Endothelial cell of umbilical vein (primary cell): ENCODE results near the gene THSD7A. TPM values are rescaled to one million over a fixed set of nuclear protein-coding genes. Genes with fewer than 3 reads are reported as not detected.

Experiments used
- BruUV-seq: library from RNA; stranded (reverse); fragments of 400-500 nt; replicated peaks from 2 replicates; lab custom pipeline; 2021; lab: Mats Ljungman, UMichigan
- CTCF ChIA-PET: fragments of 300-600, 350-600 bp; sonication (Branson Sonifier 250); formaldehyde crosslinking; loops from one replicate; lab custom pipeline; 2021; ENCODE audit warnings: antibody characterized with exemption, inconsistent platforms; lab: Charles Lee
- POLR2A ChIA-PET: fragments of 300-600, 350-600 bp; sonication (Branson Sonifier 250); formaldehyde crosslinking; loops from one replicate; lab custom pipeline; 2021; ENCODE audit warnings: antibody characterized with exemption, inconsistent platforms; lab: Charles Lee
- DNase-seq: peaks from one replicate; pipeline ENCODE4 v3.0.0-alpha.2; 2011; ENCODE audit warnings: low read depth, low spot score
- FAIRE-seq: peaks from 2 replicates; lab custom pipeline; 2011; peaks lifted over from hg19 to GRCh38; lab: Jason Lieb, UNC
- H2AFZ ChIP-seq: 2 replicates; pipeline ENCODE4 v1.6.0; 2012; ENCODE audit warnings: low read depth, low read length, control low read depth, inconsistent platforms
- H3K27ac ChIP-seq: 2 replicates; pipeline ENCODE4 v1.5.1; 2011; ENCODE audit warnings: low read depth, mild to moderate bottlenecking, control low read depth, low read length, moderate library complexity; ENCODE audit not compliant: insufficient read depth
- H3K27me3 ChIP-seq, 2 experiments: 2 replicates each; pipeline versions ENCODE4 v1.6.0 to v1.6.1; 2011; ENCODE audit warnings: low read length in 2 of 2, mixed read lengths in 1 of 2; ENCODE audit not compliant: control insufficient read depth in 2 of 2, insufficient read depth in 2 of 2
- H3K36me3 ChIP-seq, 2 experiments: 2 replicates in 1 of 2; 3 replicates in 1 of 2; pipeline ENCODE4 v1.5.1; 2011; ENCODE audit warnings: low read length in 2 of 2, mild to moderate bottlenecking in 1 of 2, moderate library complexity in 1 of 2; ENCODE audit not compliant: control insufficient read depth in 2 of 2, insufficient read depth in 2 of 2; ENCODE audit errors: extremely low read depth in 1 of 2
- H3K4me1 ChIP-seq: 3 replicates; pipeline ENCODE4 v1.5.1; 2011; ENCODE audit warnings: mild to moderate bottlenecking, low read length; ENCODE audit not compliant: control insufficient read depth, insufficient read depth; ENCODE audit errors: extremely low read depth
- H3K4me2 ChIP-seq: 2 replicates; pipeline ENCODE4 v1.6.1; 2011; ENCODE audit warnings: low read length, control low read depth, mixed read lengths; ENCODE audit not compliant: insufficient read depth
- H3K4me3 ChIP-seq, 3 experiments: fragments of 200-600 bp in 1 of 3; sonication (generic), shearing (Covaris generic) in 1 of 3; replicated peaks in 1 of 3; 2 replicates each; pipeline ENCODE4 v1.5.1; 2011 to 2016; ENCODE audit warnings: control low read depth in 3 of 3, low read length in 3 of 3, mild to moderate bottlenecking in 2 of 3, inconsistent platforms in 1 of 3, low read depth in 1 of 3, moderate library complexity in 1 of 3; ENCODE audit not compliant: insufficient read depth in 1 of 3
- H3K79me2 ChIP-seq: 2 replicates; pipeline ENCODE4 v1.6.0; 2012; ENCODE audit warnings: low read length, inconsistent platforms; ENCODE audit not compliant: control insufficient read depth, insufficient read depth
- H3K9ac ChIP-seq: replicated peaks from 2 replicates; pipeline ENCODE3; 2011; ENCODE audit warnings: low read length, control low read depth; ENCODE audit not compliant: insufficient read depth; ENCODE audit errors: extremely low read depth
- H3K9me1 ChIP-seq: replicated peaks from 3 replicates; pipeline ENCODE4 v1.6.0; 2011; ENCODE audit warnings: mild to moderate bottlenecking, low read length; ENCODE audit not compliant: control insufficient read depth, insufficient read depth; ENCODE audit errors: extremely low read depth
- H3K9me3 ChIP-seq: replicated peaks from 2 replicates; pipeline ENCODE4 v1.5.1; 2012; ENCODE audit warnings: low read length, inconsistent platforms; ENCODE audit not compliant: control insufficient read depth, insufficient read depth
- H4K20me1 ChIP-seq: replicated peaks from 2 replicates; pipeline ENCODE3; 2011; ENCODE audit warnings: mild to moderate bottlenecking, low read length; ENCODE audit not compliant: control insufficient read depth, insufficient read depth; ENCODE audit errors: extremely low read depth
- CTCF ChIP-seq, 2 donors: IDR thresholded peaks; 1 replicate in 1 of 2; 2 replicates in 1 of 2; pipeline ENCODE4 v1.5.1; 2011; ENCODE audit warnings: low read length in 2 of 2, mild to moderate bottlenecking in 2 of 2, moderate library complexity in 2 of 2, control low read depth in 1 of 2, inconsistent platforms in 1 of 2, low read depth in 1 of 2; ENCODE audit not compliant: insufficient read depth in 1 of 2; ENCODE audit errors: extremely low read depth in 1 of 2
- EZH2 ChIP-seq: IDR thresholded peaks from 2 replicates; pipeline ENCODE4 v1.6.1; 2012; ENCODE audit warnings: borderline replicate concordance, low read depth, mild to moderate bottlenecking, moderate library complexity, low read length, inconsistent platforms; ENCODE audit not compliant: severe bottlenecking
- GATA2 ChIP-seq: IDR thresholded peaks from 2 replicates; pipeline ENCODE4 v1.7.0; 2011; ENCODE audit warnings: low read depth, mild to moderate bottlenecking, moderate library complexity, mixed read lengths, low read length; ENCODE audit not compliant: insufficient read length, insufficient read depth
- MAX ChIP-seq: IDR thresholded peaks from 2 replicates; pipeline ENCODE4 v1.6.1; 2011; ENCODE audit not compliant: insufficient read depth, insufficient read length
- MYC ChIP-seq: IDR thresholded peaks from one replicate; pipeline ENCODE4 v1.6.1; 2011; ENCODE audit warnings: mild to moderate bottlenecking, low read depth, low read length
- POLR2A ChIP-seq: IDR thresholded peaks from 2 replicates; pipeline ENCODE4 v1.6.1; 2012; ENCODE audit warnings: low read depth, mild to moderate bottlenecking, control low read depth, low read length
- POLR2AphosphoS5 ChIP-seq: IDR thresholded peaks from 2 replicates; pipeline ENCODE4 v1.6.1; 2012; ENCODE audit warnings: low read depth, mild to moderate bottlenecking, control low read depth, low read length, moderate library complexity; ENCODE audit not compliant: insufficient read depth
- dilution Hi-C: fragments of 300-500 bp; cut with MboI; formaldehyde crosslinking; loops from one replicate; pipeline ENCODE4 v1.15.0; 2019; ENCODE audit warnings: low sequenced_read_pairs; ENCODE audit not compliant: extremely low pct_ligation_motif_present
- intact Hi-C: fragments of 100-400 bp; cut with micrococcal nuclease; formaldehyde crosslinking; loops from one replicate; pipeline ENCODE4 v1.10.0; 2022
- polyA plus RNA-seq, 4 experiments: library from polyadenylated mRNA; depleted of rRNA in 3 of 4; stranded (reverse) in 3 of 4; unstranded in 1 of 4; fragments of >200 nt; gene quantifications; 2 replicates each; pipeline versions ENCODE4 v1.2.1 to v1.2.3, GENCODE V29; 2011 to 2012; ENCODE audit warnings: missing spikeins in 1 of 4
- total RNA-seq: library from RNA; stranded (reverse); gene quantifications from 2 replicates; pipeline ENCODE4 v1.2.3, GENCODE V29; 2021

The THSD7A gene
- total and polyA plus RNA-seq, 2 donors (not counting 3 experiments of a cell fraction or from before 2014, with no cell fraction given) = 3.3 to 12.7 TPM

- Histone ChIP-seq H3K9ac (no peak overlapping the region), H3K79me2 (no peaks in the 10 kb centered on the region), H3K4me2 (no peak overlapping the region), H3K27me3 (no peaks in the 10 kb centered on the region), H3K4me1 (no peaks in the 10 kb centered on the region), H3K4me3 (no peak overlapping the region), H3K9me3 (no peaks in the 10 kb centered on the region), H3K36me3 (no peaks in the 10 kb centered on the region), H3K9me1 (no peaks in the 10 kb centered on the region), H2AFZ (no peak overlapping the region), H3K27ac (no peak overlapping the region), H4K20me1 (no peaks in the 10 kb centered on the region)
- intact Hi-C loops = no loop called here
- TF ChIP-seq POLR2AphosphoS5 (no peak), MYC (no peak), POLR2A (no peak), MAX (no peak), GATA2 (no peak), EZH2 (no peak), CTCF (IDR thresholded peaks at IDR 0.05; ENCODE audit: extremely low read depth in 1 of 2, insufficient read depth in 1 of 2, low read depth in 1 of 2, low read length in 2 of 2) (no peak)
- FAIRE-seq (no peak), DNase-seq (no peak)
- no TSS peak for BruUV-seq
- CTCF ChIA-PET = interaction anchor here (1.0 kb wide), 1 partner anchor 30 kb away, joined by 3 read pairs; no protein-coding TSS in a partner anchor
- POLR2A ChIA-PET = no interaction called here
- dilution Hi-C loops = no loop called here
Measured at GRCh38 chr7:11584406-11585031, 247.5 kb downstream of the THSD7A start.
